HG03196 (cell line): ENCODE results near the gene AKT2.
"Not testable (repeated sequence)": the region's sequence is repeated elsewhere in the genome, so short reads cannot be mapped to it uniquely, and the experiment has no call there.

Experiments
- ATAC-seq: cut with Tn5 transposase; IDR thresholded peaks from one replicate; pipeline ENCODE4 v1.9.1; 2021; ENCODE audit not compliant: unreplicated experiment

AKT2 gene

GRCh38 chr19:40221858-40222619, 63.1 kb downstream of the AKT2 start:
- ATAC-seq = no peak

- no peak for ATAC-seq
Observed at GRCh38 chr19:40220674-40221073, 64.5 kb downstream of the AKT2 start.

GRCh38 chr19:40219721-40220276, 65.3 kb downstream of the AKT2 start:
- no peak for ATAC-seq

GRCh38 chr19:40219029-40219428, 66.1 kb downstream of the AKT2 start:
- ATAC-seq = not testable (repeated sequence)

GRCh38 chr19:40217934-40218890, 66.9 kb downstream of the AKT2 start, which contains the start of gene TTC9B:
TSS of gene TTC9B (minus strand) at chr19:40218384. CDS start at chr19:40218381, 3 bp downstream.
- ATAC-seq = no peak

- ATAC-seq = no peak
Observed at GRCh38 chr19:40217027-40217810, 67.9 kb downstream of the AKT2 start.

GRCh38 chr19:40216777-40217026, 68.4 kb downstream of the AKT2 start:
- ATAC-seq = no peak

- ATAC-seq = no peak
Observed at GRCh38 chr19:40216013-40216776, 69.0 kb downstream of the AKT2 start.

GRCh38 chr19:40214936-40215335, 70.2 kb downstream of the AKT2 start:
- no peak for ATAC-seq

- no peak for ATAC-seq
Observed at GRCh38 chr19:40213882-40214570, 71.1 kb downstream of the AKT2 start.

GRCh38 chr19:40213251-40213829, 71.8 kb downstream of the AKT2 start:
- no peak for ATAC-seq

GRCh38 chr19:40210889-40211288, 74.3 kb downstream of the AKT2 start:
- no peak for ATAC-seq

- no peak for ATAC-seq
Observed at GRCh38 chr19:40208602-40209001, 76.5 kb downstream of the AKT2 start.

- no peak for ATAC-seq
Observed at GRCh38 chr19:40205760-40206159, 79.4 kb downstream of the AKT2 start.

- ATAC-seq = no peak
Observed at GRCh38 chr19:40204381-40204780, 80.8 kb downstream of the AKT2 start.

GRCh38 chr19:40200341-40201099, 84.6 kb downstream of the AKT2 start:
- no peak for ATAC-seq

GRCh38 chr19:40198272-40198990, 86.7 kb downstream of the AKT2 start:
- no peak for ATAC-seq

GRCh38 chr19:40193587-40193849, 91.6 kb downstream of the AKT2 start:
- ATAC-seq = no peak
